Ascending aorta (tissue), 2 donors: ENCODE data around the gene PHB1. TPM values are rescaled to one million over a fixed set of nuclear protein-coding genes. Genes with fewer than 3 reads are reported as not detected.
"Not testable (repeated sequence)": the region's sequence is repeated elsewhere in the genome, so short reads cannot be mapped to it uniquely, and the experiment has no call there.

Experiments
- DNase-seq, 2 donors: peaks; one replicate each; pipeline ENCODE4 v3.0.0-alpha.2; 2019; ENCODE audit warnings: low spot score in 2 of 2
- H3K27ac ChIP-seq, 2 donors: fragments of 200-600 bp; sonication (generic); one replicate each; pipeline ENCODE4 v1.5.1; 2016 to 2017; ENCODE audit warnings: mild to moderate bottlenecking in 1 of 2
- H3K27me3 ChIP-seq: fragments of 200-600 bp; sonication (generic); one replicate; pipeline ENCODE4 v1.5.1; 2017
- H3K36me3 ChIP-seq, 2 donors: fragments of 200-600 bp; sonication (generic); one replicate each; pipeline ENCODE4 v1.5.1; 2016
- H3K4me1 ChIP-seq, 2 donors: fragments of 200-600 bp; sonication (generic); one replicate each; pipeline ENCODE4 v1.5.1; 2016 to 2017; ENCODE audit warnings: mild to moderate bottlenecking in 1 of 2
- H3K4me3 ChIP-seq, 2 donors: fragments of 200-600 bp; sonication (generic); one replicate each; pipeline ENCODE4 v1.5.1; 2016 to 2017; ENCODE audit warnings: mild to moderate bottlenecking in 1 of 2
- H3K9me3 ChIP-seq, 2 donors: fragments of 200-600 bp; sonication (generic); one replicate each; pipeline ENCODE4 v1.5.1; 2016
- CTCF ChIP-seq, 3 experiments: fragments of 200-600 bp in 2 of 3; fragments of 450-650 bp in 1 of 3; sonication (generic) in 2 of 3; IDR thresholded peaks; one replicate each; pipeline ENCODE4 v1.5.1; 2016 to 2019; ENCODE audit warnings: antibody characterized with exemption in 3 of 3, mild to moderate bottlenecking in 1 of 3, moderate library complexity in 1 of 3
- intact Hi-C: fragments of 100-400 bp; cut with DNase I; formaldehyde crosslinking; loops from one replicate; pipeline ENCODE4 v1.15.1; 2023
- total RNA-seq: library from RNA; depleted of rRNA; stranded (reverse); fragments of >200 nt; gene quantifications from one replicate; pipeline ENCODE4 v1.1.0, GENCODE V29; 2016

Gene PHB1
- total RNA-seq, 1 donor from 2014 or later: 79.6 TPM

GRCh38 chr17:49390548-49391324 lies 23.9 kb downstream of the PHB1 start:
- no peak for TF ChIP-seq CTCF (IDR thresholded peaks at IDR 0.05)
- intact Hi-C loops: no loop called here
- no peaks in the 10 kb centered on the region for H3K27me3 ChIP-seq
- DNase-seq: no peak
- H3K9me3 ChIP-seq: no peaks in the 10 kb centered on the region
- peak overlapping the region in 1 of 2 donors; percentile 12 for H3K27ac ChIP-seq
- H3K36me3 ChIP-seq: no peaks in the 10 kb centered on the region
- peaks cover 0 to 4% of the 10 kb centered on the region in 2 donors for H3K4me1 ChIP-seq
- H3K4me3 ChIP-seq: no peak overlapping the region

- H3K9me3 ChIP-seq, H3K36me3 ChIP-seq, DNase-seq, H3K4me3 ChIP-seq, H3K27me3 ChIP-seq, H3K4me1 ChIP-seq, intact Hi-C loops, H3K27ac ChIP-seq: not testable (repeated sequence)
These were observed 25.0 kb downstream of the PHB1 start for GRCh38 chr17:49389514-49390347.

- intact Hi-C loops: no loop called here
- H3K4me1 ChIP-seq: no peaks in the 10 kb centered on the region
- TF ChIP-seq CTCF (IDR thresholded peaks at IDR 0.05): no peak
- H3K27me3 ChIP-seq: no peaks in the 10 kb centered on the region
- no peaks in the 10 kb centered on the region for H3K36me3 ChIP-seq
- no peak for DNase-seq
- H3K4me3 ChIP-seq: no peak overlapping the region
- no peaks in the 10 kb centered on the region for H3K9me3 ChIP-seq
- no peak overlapping the region for H3K27ac ChIP-seq
These were observed 25.8 kb downstream of the PHB1 start for GRCh38 chr17:49388692-49389513.

- DNase-seq: no peak
- no peaks in the 10 kb centered on the region for H3K36me3 ChIP-seq
- intact Hi-C loops: no loop called here
- no peaks in the 10 kb centered on the region for H3K4me1 ChIP-seq
- H3K4me3 ChIP-seq: no peak overlapping the region
- no peak for TF ChIP-seq CTCF (IDR thresholded peaks at IDR 0.05)
- no peaks in the 10 kb centered on the region for H3K27me3 ChIP-seq
- H3K9me3 ChIP-seq: no peaks in the 10 kb centered on the region
- no peak overlapping the region for H3K27ac ChIP-seq
These were observed 26.4 kb downstream of the PHB1 start for GRCh38 chr17:49388290-49388640.

- Histone ChIP-seq H3K27me3 (no peaks in the 10 kb centered on the region), H3K4me1 (no peaks in the 10 kb centered on the region), H3K4me3 (no peak overlapping the region), H3K36me3 (no peaks in the 10 kb centered on the region), H3K27ac (no peak overlapping the region), H3K9me3 (no peaks in the 10 kb centered on the region)
- TF ChIP-seq CTCF (IDR thresholded peaks at IDR 0.05): no peak
- DNase-seq: no peak
- intact Hi-C loops: no loop called here
These were observed 27.0 kb downstream of the PHB1 start for GRCh38 chr17:49387498-49388289.
